Activated CD8-positive, alpha-beta memory T cell treated with anti-CD3 and anti-CD28 coated beads for 36 hours (primary cell): ENCODE measurements around the gene RPS5. TPM values are rescaled to one million over a fixed set of nuclear protein-coding genes. Genes with fewer than 3 reads are reported as not detected.

Source experiments
- CTCF ChIA-PET: fragments of 350-600 bp; sonication (Branson Sonifier 250); formaldehyde crosslinking; loops from one replicate; lab custom pipeline; 2021; ENCODE audit warnings: antibody characterized with exemption; lab: Charles Lee
- POLR2A ChIA-PET: fragments of 350-600 bp; sonication (Branson Sonifier 250); formaldehyde crosslinking; loops from one replicate; lab custom pipeline; 2021; ENCODE audit warnings: antibody characterized with exemption; lab: Charles Lee
- total RNA-seq, 2 experiments: library from RNA; stranded (reverse); gene quantifications; one replicate each; pipeline ENCODE4 v1.2.3, GENCODE V29; 2021

RPS5 gene
- total RNA-seq, 2 experiments from 2014 or later: 1,581 to 1,598 TPM

DNA sequence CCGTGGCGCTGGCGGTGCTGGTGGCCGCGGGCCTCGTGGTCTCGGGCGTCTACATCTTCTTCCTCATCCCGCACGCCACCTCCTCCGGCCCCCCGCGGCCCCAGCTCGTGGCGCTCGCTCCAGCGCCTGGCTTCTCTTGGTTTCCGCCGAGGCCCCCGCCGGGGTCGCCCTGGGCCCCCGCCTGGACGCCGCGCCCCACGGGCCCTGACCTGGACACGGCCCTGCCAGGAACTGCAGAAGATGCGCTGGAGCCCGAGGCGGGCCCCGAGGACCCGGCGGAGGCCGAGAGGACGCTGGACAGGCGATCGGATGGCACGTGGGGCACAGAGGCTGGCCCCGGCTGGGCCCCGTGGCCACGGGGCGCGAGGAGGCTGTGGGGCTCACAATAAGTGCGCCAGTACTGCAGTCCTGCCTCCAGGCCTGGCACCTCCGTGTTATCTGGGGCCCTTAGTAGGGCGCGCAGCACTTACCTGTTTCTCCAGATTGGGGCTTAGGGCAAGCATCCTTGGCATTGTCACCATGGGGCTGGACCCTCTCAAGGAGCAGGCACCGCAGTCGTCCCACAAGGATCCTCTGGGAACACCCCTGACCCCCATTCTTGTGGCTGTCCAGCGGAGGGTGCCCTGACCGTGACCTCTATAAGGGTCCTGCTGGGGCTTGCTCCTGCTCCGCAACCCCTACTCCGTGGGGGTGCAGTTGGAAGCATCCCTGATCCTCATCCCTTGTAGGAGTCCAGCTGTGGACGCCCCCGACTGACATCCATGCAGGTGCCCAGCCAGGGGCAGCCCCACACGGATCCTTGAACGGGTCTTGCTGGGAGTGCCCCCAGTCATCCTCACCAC is 9.8 kb downstream of the RPS5 start:
- ChIA-PET CTCF (interaction anchor here (1.0 kb wide), 1 partner anchor 13 kb away, joined by 3 read pairs; no protein-coding TSS in a partner anchor), POLR2A (no interaction called here)

GRCh38 chr19:58397533-58398037 is 10.5 kb downstream of the RPS5 start:
- POLR2A ChIA-PET: no interaction called here
- CTCF ChIA-PET: no interaction called here

DNA sequence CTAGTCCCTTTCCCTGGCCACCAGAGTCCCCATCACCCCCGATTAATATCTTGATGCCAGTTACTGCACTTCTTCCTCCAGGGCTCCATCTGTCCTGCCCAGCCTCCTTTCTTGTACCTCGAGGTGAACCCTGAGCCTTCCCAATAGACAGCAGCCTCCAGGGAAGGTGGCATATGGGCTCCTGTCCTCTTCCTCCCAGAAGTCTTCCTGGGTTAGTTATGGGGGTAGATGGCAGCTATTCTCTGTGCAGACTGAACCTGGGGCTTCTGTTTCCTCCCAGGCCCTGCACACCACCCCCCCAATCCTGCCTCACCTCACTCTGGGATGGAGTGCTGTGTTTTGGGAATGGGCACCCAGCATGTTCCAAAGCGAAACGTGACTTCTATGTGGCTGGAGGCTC is 11.0 kb downstream of the RPS5 start:
- ChIA-PET POLR2A (no interaction called here), CTCF (no interaction called here)

GRCh38 chr19:58398545-58398944 is 11.5 kb downstream of the RPS5 start:
- CTCF ChIA-PET: interaction anchor here (1.0 to 1.4 kb wide), 2 partner anchors 10 to 11 kb away, joined by 3 to 4 read pairs; partner anchors contain the start of gene ZNF584
- POLR2A ChIA-PET: no interaction called here

DNA sequence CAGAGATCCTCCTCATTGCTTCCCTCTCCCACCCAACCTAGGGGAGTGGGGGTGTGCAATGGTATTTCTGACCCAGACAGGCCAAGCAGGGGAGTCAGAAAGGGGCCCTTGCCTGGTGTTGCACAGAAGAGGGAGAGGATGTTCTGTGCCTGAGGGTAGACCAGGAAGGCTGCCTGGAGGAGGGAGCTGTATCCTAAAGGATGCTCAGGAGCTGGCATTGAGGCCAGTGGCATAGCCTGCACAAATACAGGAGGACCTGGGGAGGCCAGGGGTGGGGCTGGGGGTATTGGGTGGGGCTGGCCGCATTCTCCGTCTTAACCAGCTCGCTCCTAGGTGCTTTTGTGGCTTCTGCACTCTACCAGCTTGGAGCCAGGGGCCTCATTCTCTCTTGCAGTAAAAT is 12.8 kb downstream of the RPS5 start:
- POLR2A ChIA-PET: no interaction called here
- CTCF ChIA-PET: interaction anchor here (1.3 to 1.4 kb wide), 2 partner anchors 9 to 120 kb away, joined by 4 read pairs; partner anchors contain the start of genes ZBTB45 and ZNF584

GRCh38 chr19:58400316-58400915 is 13.3 kb downstream of the RPS5 start:
- CTCF ChIA-PET: interaction anchor here (1.3 kb wide), 1 partner anchor 119 kb away, joined by 4 read pairs; the partner anchor contains the start of gene ZBTB45

DNA sequence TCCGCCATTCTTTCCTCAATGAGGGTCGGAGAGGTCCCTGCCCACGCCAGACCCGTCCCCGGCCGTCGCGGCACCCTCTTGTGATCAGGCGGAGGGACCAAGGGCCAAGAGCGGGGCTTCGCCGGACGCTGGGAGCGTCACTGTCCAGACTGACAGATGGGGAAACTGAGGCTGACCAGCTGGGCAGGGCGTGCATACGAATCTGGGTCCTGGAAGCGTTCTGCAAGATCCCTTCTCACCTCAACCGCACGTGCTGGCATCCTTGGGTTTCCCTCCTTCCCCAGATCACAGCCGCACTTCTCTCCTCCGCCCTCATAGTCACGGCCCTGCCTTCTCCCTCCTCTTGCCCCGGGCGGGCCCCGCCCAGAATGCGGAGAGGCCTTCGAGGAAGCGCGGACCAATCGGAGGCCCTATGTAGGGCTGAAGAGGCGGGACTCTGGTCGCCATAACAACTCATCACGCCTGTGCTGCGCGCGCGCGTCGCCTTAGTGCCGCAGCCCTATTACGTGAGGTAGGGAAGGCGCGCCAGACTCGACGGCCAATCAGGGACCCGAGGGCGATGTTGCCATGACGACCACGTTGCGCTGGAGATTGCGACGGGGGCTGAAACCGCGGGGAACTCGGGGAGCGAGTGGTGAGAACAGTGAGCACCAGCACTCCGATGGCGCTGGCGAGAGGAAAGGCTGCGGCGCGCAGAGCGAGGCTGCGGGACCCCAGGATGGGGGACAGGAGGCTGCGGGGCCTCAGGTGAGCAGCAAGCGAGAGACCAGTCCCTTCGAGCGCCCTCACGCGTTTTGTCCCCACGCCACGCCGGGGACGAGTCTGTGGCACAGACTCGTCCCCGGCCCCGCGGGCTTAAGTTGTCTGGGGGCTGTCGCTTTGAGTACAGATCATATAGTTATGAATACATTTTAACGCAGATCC is 14.1 kb downstream of the RPS5 start:
- ChIA-PET POLR2A (no interaction called here), CTCF (interaction anchor here (1.3 kb wide), 1 partner anchor 119 kb away, joined by 4 read pairs; the partner anchor contains the start of gene ZBTB45)

More at GRCh38 chr19:58400316-58400915, 13.3 kb downstream of the RPS5 start:
- POLR2A ChIA-PET: no interaction called here

GRCh38 chr19:58401840-58402421 is 14.9 kb downstream of the RPS5 start:
- POLR2A ChIA-PET: no interaction called here
- CTCF ChIA-PET: interaction anchor here (0.6 to 2.1 kb wide), 3 partner anchors 40 to 118 kb away, joined by 3 to 5 read pairs (median 5); partner anchors contain the start of genes ZBTB45 and ZNF497

GRCh38 chr19:58403920-58404478 is 16.9 kb downstream of the RPS5 start:
- ChIA-PET POLR2A (interaction anchor here (0.7 kb wide), 1 partner anchor 35 kb away, joined by 8 read pairs; no protein-coding TSS in a partner anchor), CTCF (interaction anchor here (2.1 kb wide), 1 partner anchor 116 kb away, joined by 5 read pairs; the partner anchor contains the start of gene ZBTB45)

DNA sequence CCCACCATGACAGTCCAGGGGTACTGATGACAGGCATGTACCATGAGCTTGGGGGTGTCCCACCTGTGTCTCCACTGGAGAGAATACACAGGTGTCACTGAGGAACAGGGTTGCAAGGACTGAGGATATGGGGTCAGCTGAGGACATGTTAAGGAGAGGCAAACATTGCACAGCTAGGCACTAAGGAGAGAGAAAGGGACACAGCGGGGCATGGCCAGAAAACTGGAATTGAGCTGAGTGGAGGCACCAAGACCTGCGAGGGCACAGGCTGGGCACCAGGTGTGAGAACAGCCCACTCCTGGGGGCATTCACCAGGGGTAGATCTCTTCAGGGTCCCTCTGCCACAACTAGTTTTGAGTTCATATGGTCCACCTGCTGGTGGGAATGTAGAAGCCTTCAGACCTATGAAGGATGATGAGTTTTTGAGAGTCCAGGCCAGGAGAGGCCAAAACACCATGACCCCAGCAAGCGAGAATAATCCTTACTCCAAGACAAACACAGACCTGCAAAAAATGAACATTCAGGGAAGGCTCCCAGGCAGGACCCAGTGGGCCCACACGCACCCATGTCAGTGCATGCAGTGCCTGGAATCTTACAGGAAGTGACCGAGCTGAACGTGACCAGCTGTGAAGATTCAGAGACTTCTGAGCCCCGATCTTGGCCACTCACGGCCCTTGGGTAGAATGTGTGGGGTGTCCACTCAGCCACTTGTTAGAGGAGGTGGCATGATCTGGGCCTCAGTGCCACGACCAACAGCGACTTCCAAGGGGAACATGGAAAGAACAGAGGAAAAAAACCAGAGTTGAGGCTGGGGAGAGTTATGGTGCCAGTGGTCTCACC is 20.0 kb downstream of the RPS5 start:
- ChIA-PET POLR2A (no interaction called here), CTCF (interaction anchor here (0.5 to 0.6 kb wide), 2 partner anchors 13 to 188 kb away, joined by 3 read pairs; no protein-coding TSS in a partner anchor)

- ChIA-PET CTCF (interaction anchor here (0.6 to 1.0 kb wide), 3 partner anchors 8 to 189 kb away, joined by 3 to 4 read pairs (median 4); no protein-coding TSS in a partner anchor), POLR2A (interaction anchor here (1.0 to 1.8 kb wide), 2 partner anchors 68 to 112 kb away, joined by 3 to 6 read pairs; partner anchors contain the start of genes ZBTB45 and ZNF446)
These were observed 20.6 kb downstream of the RPS5 start for GRCh38 chr19:58407658-58408151.

GRCh38 chr19:58408152-58409009 is 21.3 kb downstream of the RPS5 start, which contains the start of gene ZNF584:
Gene ZNF584, plus strand, starts transcription at chr19:58408649. Its CDS starts 499 bp downstream, at chr19:58409148.
- CTCF ChIA-PET: interaction anchor here (0.8 to 1.0 kb wide), 4 partner anchors 9 to 112 kb away, joined by 3 to 4 read pairs (median 4); partner anchors contain the start of gene ZBTB45
- POLR2A ChIA-PET: interaction anchor here (1.0 to 1.8 kb wide), 2 partner anchors 67 to 112 kb away, joined by 3 to 6 read pairs; partner anchors contain the start of genes ZBTB45 and ZNF446

GRCh38 chr19:58409010-58409790 is 22.1 kb downstream of the RPS5 start:
- POLR2A ChIA-PET: interaction anchor here (1.0 to 1.8 kb wide), 2 partner anchors 66 to 111 kb away, joined by 3 to 6 read pairs; partner anchors contain the start of genes ZBTB45 and ZNF446
- CTCF ChIA-PET: interaction anchor here (0.8 to 1.0 kb wide), 5 partner anchors 10 to 111 kb away, joined by 3 to 4 read pairs (median 4); partner anchors contain the start of gene ZBTB45

DNA sequence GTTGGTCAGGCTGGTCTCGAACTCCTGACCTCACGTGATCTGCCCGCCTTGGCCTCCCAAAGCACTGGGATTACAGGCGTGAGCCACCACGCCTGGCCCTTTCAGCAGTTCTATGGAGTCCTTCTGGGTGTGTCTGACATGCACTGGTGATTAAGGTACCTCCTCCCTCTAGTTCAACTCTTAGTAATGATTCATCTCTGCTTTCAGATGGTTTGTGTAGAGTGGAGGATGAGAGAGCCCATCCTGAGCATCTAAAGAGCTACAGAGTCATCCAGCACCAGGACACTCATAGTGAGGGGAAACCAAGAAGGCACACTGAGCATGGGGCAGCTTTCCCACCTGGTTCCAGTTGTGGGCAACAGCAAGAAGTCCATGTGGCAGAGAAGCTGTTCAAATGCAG is 29.5 kb downstream of the RPS5 start:
- ChIA-PET POLR2A (interaction anchor here (0.5 kb wide), 1 partner anchor 40 kb away, joined by 7 read pairs; no protein-coding TSS in a partner anchor), CTCF (no interaction called here)
